Fibroblast of skin of right biceps (primary cell): ENCODE results near the gene PML.
"Not testable (repeated sequence)": the region's sequence is repeated elsewhere in the genome, so short reads cannot be mapped to it uniquely, and the experiment has no call there.

Experiments
- DNase-seq: peaks from one replicate; pipeline ENCODE4 v3.0.0-alpha.2; 2013

The PML gene

DNA sequence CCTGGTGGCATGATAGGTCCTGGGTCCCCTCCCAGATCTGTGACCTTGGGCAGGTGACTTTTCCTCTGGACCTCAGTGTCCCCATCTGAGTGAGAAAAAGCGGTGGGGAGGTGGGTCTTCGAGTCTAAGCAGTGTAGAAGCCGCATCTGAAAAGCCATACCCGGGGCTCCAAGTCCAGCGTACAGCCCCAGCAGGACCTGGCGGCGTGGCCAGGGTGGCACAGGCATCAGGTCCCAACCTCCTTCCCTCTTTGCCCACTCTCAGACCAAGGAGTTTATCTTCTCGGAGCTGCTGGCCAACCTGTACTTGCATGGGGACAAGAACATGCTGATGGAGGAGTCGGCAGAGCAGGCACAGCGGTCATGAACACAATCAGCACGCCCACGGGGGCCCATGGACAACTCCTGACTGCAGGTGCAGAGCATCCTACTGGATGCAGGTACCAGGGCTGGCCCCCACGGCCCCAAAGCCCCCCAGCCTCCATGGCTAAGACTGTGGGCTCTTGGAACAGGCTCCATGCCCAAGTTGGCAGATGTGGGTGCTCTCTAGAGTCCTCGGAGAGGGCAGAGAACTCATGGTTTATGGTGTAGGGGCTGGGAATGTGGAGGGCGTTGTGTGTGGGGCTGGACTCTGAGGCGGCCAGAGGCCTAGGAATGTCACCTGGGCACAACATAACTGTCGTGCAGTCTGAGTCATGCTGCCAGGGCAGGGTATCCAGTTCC is 69.1 kb downstream of the PML start:
- DNase-seq = not testable (repeated sequence)

- not testable (repeated sequence) for DNase-seq
These were observed 69.7 kb downstream of the PML start for GRCh38 chr15:74064183-74064582.

GRCh38 chr15:74064822-74065221 is 70.3 kb downstream of the PML start:
- DNase-seq = not testable (repeated sequence)

DNA sequence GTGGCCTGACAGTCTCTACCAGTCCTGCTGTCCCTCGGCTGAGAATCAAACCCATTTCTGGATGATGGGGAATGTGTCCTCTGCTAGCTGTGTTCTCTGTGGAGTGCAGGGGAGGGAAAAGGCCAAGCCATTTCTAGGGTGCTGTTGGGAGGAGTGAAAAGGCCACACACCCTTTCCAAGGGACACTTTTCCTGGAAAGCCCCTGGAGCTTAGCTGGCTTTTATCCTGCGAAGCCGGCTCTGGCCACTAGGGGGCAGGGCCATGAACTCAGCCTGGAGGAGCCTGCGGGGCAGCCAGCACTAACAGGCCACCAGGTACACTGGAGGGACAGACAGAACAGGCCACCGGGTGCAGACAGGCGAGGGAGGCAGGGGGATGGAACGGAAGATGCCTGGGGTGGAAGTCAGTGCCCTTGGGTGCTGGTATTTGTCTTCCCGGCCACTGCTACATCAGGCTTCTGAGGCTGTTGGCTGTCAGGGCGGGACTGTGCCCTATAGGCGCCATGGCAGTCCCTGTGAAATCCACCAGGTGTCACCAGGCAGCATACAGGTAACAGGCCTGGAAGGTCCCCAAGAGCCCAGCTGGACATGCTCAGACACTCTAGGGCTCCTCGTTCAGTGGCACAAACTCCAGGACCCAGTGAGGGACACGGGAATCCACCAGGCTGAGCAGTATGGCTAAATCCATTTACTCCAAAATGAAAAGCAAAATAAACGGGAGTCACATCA is 71.3 kb downstream of the PML start:
- not testable (repeated sequence) for DNase-seq

GRCh38 chr15:74071645-74072044 is 77.1 kb downstream of the PML start:
- DNase-seq = not testable (repeated sequence)

- DNase-seq = not testable (repeated sequence)
These were observed 77.6 kb downstream of the PML start for GRCh38 chr15:74072132-74072531.

- not testable (repeated sequence) for DNase-seq
These were observed 78.3 kb downstream of the PML start for GRCh38 chr15:74072614-74073337.

- not testable (repeated sequence) for DNase-seq
These were observed 81.3 kb downstream of the PML start for GRCh38 chr15:74075781-74076180.

DNA sequence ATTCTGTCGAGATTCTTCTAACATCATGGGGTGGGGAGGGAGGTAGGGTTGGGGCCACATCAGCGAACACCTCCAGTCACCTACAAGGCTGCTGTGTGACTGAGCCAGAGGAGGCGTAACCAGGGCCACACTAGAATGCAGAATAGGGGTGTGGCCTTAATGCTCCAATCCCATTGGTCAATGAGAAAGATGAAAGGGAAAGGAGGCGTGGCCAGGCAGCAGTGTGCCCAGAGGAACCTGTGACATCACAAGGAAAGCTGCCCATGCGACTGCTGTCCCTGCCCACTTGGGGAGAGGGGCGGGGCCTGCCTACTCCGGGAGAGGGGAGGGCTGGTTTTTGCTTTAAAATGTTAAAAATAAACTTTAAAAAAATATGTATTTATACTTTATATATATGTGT is 87.9 kb downstream of the PML start, which contains the start of gene GOLGA6A:
GOLGA6A (minus strand) TSS at position 101 of the 400 bp plus-strand sequence; CDS start at position 60, 41 bp downstream.
- not testable (repeated sequence) for DNase-seq

- DNase-seq = not testable (repeated sequence)
These were observed 100.1 kb downstream of the PML start for GRCh38 chr15:74094567-74094966.

GRCh38 chr15:74095610-74096009 is 101.1 kb downstream of the PML start:
- not testable (repeated sequence) for DNase-seq

DNA sequence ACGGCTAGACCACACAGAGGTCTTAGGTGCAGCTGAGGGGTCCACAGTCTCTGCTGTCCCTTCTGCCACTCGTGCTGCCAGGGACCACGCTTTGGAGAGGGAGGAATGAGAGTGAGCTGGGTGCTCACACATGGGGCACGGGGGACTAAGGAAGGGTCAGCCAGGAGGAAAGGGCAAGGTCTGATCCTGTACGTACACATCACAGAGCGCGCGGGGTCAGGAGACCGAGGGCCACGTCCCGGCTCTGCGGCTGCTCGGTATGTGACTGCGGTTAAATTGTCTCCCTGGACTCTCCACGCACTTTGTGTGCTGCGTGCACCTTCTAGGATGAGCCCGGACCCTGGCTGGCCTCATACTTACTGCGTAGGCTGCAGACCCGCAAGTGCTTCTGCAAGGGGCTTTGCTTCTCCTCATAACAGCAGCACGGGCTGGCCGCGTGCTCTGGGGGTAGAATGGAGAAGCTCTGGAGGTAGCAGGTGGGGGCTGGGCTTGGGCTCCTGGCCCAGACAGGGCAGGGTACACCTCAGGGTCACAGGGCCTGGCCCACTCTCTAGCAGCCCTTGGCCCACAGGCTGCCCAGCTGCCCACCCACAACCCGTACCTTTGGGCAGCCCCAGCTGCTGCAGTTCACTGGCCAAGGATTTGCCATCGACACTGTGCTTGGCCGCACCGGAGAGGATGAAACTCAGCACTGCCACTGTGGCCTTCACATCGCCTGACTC is 102.4 kb downstream of the PML start:
- not testable (repeated sequence) for DNase-seq
